Adrenal gland (tissue), 5 donors: ENCODE measurements around the gene PDIA4.

Source experiments
- CTCF ChIP-seq, 6 experiments: fragments of 450-650 bp in 4 of 6; fragments of 200-600 bp in 2 of 6; sonication (generic) in 1 of 6; IDR thresholded peaks; 1 replicate in 5 of 6; 2 replicates in 1 of 6; pipeline versions ENCODE4 v1.5.1 to v1.8.0; 2016 to 2021; ENCODE audit warnings: antibody characterized with exemption in 6 of 6, mild to moderate bottlenecking in 2 of 6, moderate library complexity in 1 of 6
- POLR2A ChIP-seq, 2 donors: fragments of 450-650 bp; IDR thresholded peaks; one replicate each; pipeline ENCODE4 v1.6.1; 2017; ENCODE audit warnings: antibody characterized with exemption in 2 of 2, mild to moderate bottlenecking in 2 of 2, moderate library complexity in 1 of 2
- donor health status: DM: no; HTN: no; CAD: no.

GRCh38 chr7:149023662-149024061 lies 4.6 kb downstream of the PDIA4 start:
- TF ChIP-seq CTCF (IDR thresholded peaks at IDR 0.05): no peak
- TF ChIP-seq POLR2A (IDR thresholded peaks at IDR 0.05): no peak
